Mucosa of descending colon (tissue), 3 donors: ENCODE measurements around the gene SLC9A1. TPM values are rescaled to one million over a fixed set of nuclear protein-coding genes. Genes with fewer than 3 reads are reported as not detected.

ENCODE experiments used
- ATAC-seq: fragments of 200-7000 bp; cut with Tn5 transposase; one replicate; pipeline ENCODE4 v1.9.1; 2020; ENCODE audit warnings: mild to moderate bottlenecking, moderate library complexity
- DNase-seq, 3 donors: peaks; one replicate each; pipeline ENCODE4 v3.0.0-alpha.2; 2020
- H3K36me3 ChIP-seq: fragments of 200-600 bp; one replicate; pipeline ENCODE4 v1.8.0; 2021; ENCODE audit warnings: low read depth, mild to moderate bottlenecking
- H3K4me1 ChIP-seq: fragments of 200-600 bp; one replicate; pipeline ENCODE4 v1.8.0; 2021; ENCODE audit warnings: low read depth, mild to moderate bottlenecking
- H3K4me3 ChIP-seq: fragments of 200-600 bp; one replicate; pipeline ENCODE4 v1.8.0; 2021; ENCODE audit warnings: mild to moderate bottlenecking
- H3K9me3 ChIP-seq: fragments of 200-600 bp; one replicate; pipeline ENCODE4 v1.8.0; 2021; ENCODE audit warnings: mild to moderate bottlenecking
- CTCF ChIP-seq: fragments of 200-600 bp; IDR thresholded peaks from one replicate; pipeline ENCODE4 v1.8.0; 2022; ENCODE audit warnings: antibody characterized with exemption, mild to moderate bottlenecking
- intact Hi-C, 2 donors: fragments of 100-400 bp; cut with DNase I in 1 of 2; cut with micrococcal nuclease in 1 of 2; formaldehyde crosslinking; loops; one replicate each; pipeline versions ENCODE4 v1.11.0 to v1.11.1; 2022; cut with DNase I, micrococcal nuclease
- total RNA-seq, 3 donors: library from RNA; stranded (reverse); fragmentation: NEBNext Ultra II Directional in 2 of 3; extraction: Animal tissue kit (Norgen Biotek cat#: 25700) in 2 of 3; gene quantifications; one replicate each; pipeline versions ENCODE4 v1.2.1 to v1.2.4, GENCODE V29; 2021 to 2023
- donor health status: DM: no; HTN: no; CAD: no; lungs with moderate emphysema.
- donor health status: DM: no; HTN: no; CAD: no.
- donor health status: DM: no; HTN: yes; CAD: no.

Gene SLC9A1
- total RNA-seq, 3 donors from 2014 or later = 77.9 to 126 (median 84.1) TPM

GRCh38 chr1:27141266-27142003 lies 13.5 kb downstream of the SLC9A1 start:
- DNase-seq = peak; percentile 75 to 80 (median 78)
- H3K36me3 ChIP-seq = no peaks in the 10 kb centered on the region
- H3K9me3 ChIP-seq = no peaks in the 10 kb centered on the region
- TF ChIP-seq CTCF = no peak
- ATAC-seq = peak; percentile 32
- no peak overlapping the region for H3K4me3 ChIP-seq
- intact Hi-C loops = no loop called here
- H3K4me1 ChIP-seq = peaks cover 72% of the 10 kb centered on the region

GRCh38 chr1:27139980-27140379 lies 14.9 kb downstream of the SLC9A1 start:
- TF ChIP-seq CTCF = no peak
- H3K4me3 ChIP-seq = no peak overlapping the region
- ATAC-seq (no peak), DNase-seq (peak in 1 of 3 donors; percentile 15)
- intact Hi-C loops = no loop called here
- H3K36me3 ChIP-seq = no peaks in the 10 kb centered on the region
- peaks cover 72% of the 10 kb centered on the region for H3K4me1 ChIP-seq
- no peaks in the 10 kb centered on the region for H3K9me3 ChIP-seq

GRCh38 chr1:27138927-27139326 lies 16.0 kb downstream of the SLC9A1 start:
- H3K9me3 ChIP-seq = no peaks in the 10 kb centered on the region
- H3K4me3 ChIP-seq = no peak overlapping the region
- peak; percentile 5 for ATAC-seq
- DNase-seq = peak in 1 of 3 donors; percentile 42
- H3K4me1 ChIP-seq = peaks cover 64% of the 10 kb centered on the region
- intact Hi-C loops = no loop called here
- H3K36me3 ChIP-seq = no peaks in the 10 kb centered on the region
- no peak for TF ChIP-seq CTCF

- Histone ChIP-seq H3K4me1 (peaks cover 58% of the 10 kb centered on the region), H3K4me3 (no peak overlapping the region), H3K36me3 (no peaks in the 10 kb centered on the region), H3K9me3 (no peaks in the 10 kb centered on the region)
- intact Hi-C loops = no loop called here
- TF ChIP-seq CTCF = no peak
- ATAC-seq (no peak), DNase-seq (peak in 1 of 3 donors; percentile 38)
Measured at GRCh38 chr1:27138368-27138767, 16.6 kb downstream of the SLC9A1 start.

- peak; percentile 51 for ATAC-seq
- Histone ChIP-seq H3K9me3 (no peaks in the 10 kb centered on the region), H3K4me3 (no peak overlapping the region), H3K4me1 (peaks cover 52% of the 10 kb centered on the region), H3K36me3 (no peaks in the 10 kb centered on the region)
- intact Hi-C loops = no loop called here
- peak; percentile 62 to 77 (median 65) for DNase-seq
- no peak for TF ChIP-seq CTCF
Measured at GRCh38 chr1:27137544-27138075, 17.3 kb downstream of the SLC9A1 start.
